Measurements from ENCODE around the gene RIBC2. TPM values are rescaled to one million over a fixed set of nuclear protein-coding genes. Genes with fewer than 3 reads are reported as not detected.
A peak's percentile ranks its signal among the peaks of the same experiment; 100 is the strongest.
"Not testable (repeated sequence)": the region's sequence is repeated elsewhere in the genome, so short reads cannot be mapped to it uniquely, and the experiment has no call there.

Gene RIBC2
- total RNA-seq, 2 experiments from 2014 or later = 0.78 TPM; not detected in 1

DNA sequence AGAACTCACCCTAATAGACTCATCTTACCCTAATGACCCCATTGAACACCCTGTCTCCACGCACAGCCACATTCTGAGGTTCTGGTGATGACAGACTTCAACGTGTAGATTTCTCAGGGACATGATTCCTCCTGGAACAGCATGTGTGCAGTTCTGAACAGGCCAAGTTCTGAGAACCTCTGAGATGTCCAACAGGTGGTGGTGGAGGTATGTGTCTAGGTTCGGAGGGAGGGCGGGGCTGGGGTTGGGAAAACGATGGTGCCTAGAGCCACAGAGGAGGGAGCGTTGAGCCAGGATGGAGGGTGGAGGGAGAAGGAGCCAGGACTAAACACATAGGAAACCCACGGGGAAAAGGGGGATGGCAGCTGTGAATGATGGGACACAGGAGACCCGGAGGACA is 45.7 kb downstream of the RIBC2 start:
- H3K27ac ChIP-seq (ENCODE audit: low read depth, low read length, poor library complexity, severe bottlenecking) = no peak overlapping the region
- H3K9me2 ChIP-seq (ENCODE audit: insufficient read depth, low read length) = no peaks in the 10 kb centered on the region
- no peak overlapping the region for H3K4me3 ChIP-seq (ENCODE audit: low read depth, low read length, poor library complexity, severe bottlenecking)
- CTCF ChIA-PET (ENCODE audit: unreplicated experiment) = no interaction called here
- no peak for DNase-seq (ENCODE audit: low spot score)
- no peak overlapping the region for H2AFZ ChIP-seq (ENCODE audit: low read length)
- H3K79me2 ChIP-seq (ENCODE audit: insufficient read depth, low read depth, low read length) = no peaks in the 10 kb centered on the region
- no TSS peak for BruUV-seq (replicated peaks)
- H3K36me3 ChIP-seq (ENCODE audit: insufficient read depth, low read length) = no peaks in the 10 kb centered on the region
- intact Hi-C loops (cut with micrococcal nuclease; ENCODE audit: unreplicated experiment) = no loop called here
- no peaks in the 10 kb centered on the region for H4K20me1 ChIP-seq (ENCODE audit: insufficient read depth, low read length)
- TF ChIP-seq, protein P1, sequence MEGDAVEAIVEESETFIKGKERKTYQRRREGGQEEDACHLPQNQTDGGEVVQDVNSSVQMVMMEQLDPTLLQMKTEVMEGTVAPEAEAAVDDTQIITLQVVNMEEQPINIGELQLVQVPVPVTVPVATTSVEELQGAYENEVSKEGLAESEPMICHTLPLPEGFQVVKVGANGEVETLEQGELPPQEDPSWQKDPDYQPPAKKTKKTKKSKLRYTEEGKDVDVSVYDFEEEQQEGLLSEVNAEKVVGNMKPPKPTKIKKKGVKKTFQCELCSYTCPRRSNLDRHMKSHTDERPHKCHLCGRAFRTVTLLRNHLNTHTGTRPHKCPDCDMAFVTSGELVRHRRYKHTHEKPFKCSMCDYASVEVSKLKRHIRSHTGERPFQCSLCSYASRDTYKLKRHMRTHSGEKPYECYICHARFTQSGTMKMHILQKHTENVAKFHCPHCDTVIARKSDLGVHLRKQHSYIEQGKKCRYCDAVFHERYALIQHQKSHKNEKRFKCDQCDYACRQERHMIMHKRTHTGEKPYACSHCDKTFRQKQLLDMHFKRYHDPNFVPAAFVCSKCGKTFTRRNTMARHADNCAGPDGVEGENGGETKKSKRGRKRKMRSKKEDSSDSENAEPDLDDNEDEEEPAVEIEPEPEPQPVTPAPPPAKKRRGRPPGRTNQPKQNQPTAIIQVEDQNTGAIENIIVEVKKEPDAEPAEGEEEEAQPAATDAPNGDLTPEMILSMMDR (conservative IDR thresholded peaks at IDR 0.05; ENCODE audit: low read length) = no peak
- TF ChIP-seq EZH2phosphoT487 (IDR thresholded peaks at IDR 0.05; ENCODE audit: borderline replicate concordance, low read depth, low read length) = no peak
- POLR2A ChIA-PET = no interaction called here
- H3K4me1 ChIP-seq (ENCODE audit: insufficient read depth, low read length, poor library complexity, severe bottlenecking) = no peaks in the 10 kb centered on the region
- no peaks in the 10 kb centered on the region for H3K9me3 ChIP-seq (ENCODE audit: low read length)
- H3K4me2 ChIP-seq (ENCODE audit: low read length) = no peak overlapping the region

DNA sequence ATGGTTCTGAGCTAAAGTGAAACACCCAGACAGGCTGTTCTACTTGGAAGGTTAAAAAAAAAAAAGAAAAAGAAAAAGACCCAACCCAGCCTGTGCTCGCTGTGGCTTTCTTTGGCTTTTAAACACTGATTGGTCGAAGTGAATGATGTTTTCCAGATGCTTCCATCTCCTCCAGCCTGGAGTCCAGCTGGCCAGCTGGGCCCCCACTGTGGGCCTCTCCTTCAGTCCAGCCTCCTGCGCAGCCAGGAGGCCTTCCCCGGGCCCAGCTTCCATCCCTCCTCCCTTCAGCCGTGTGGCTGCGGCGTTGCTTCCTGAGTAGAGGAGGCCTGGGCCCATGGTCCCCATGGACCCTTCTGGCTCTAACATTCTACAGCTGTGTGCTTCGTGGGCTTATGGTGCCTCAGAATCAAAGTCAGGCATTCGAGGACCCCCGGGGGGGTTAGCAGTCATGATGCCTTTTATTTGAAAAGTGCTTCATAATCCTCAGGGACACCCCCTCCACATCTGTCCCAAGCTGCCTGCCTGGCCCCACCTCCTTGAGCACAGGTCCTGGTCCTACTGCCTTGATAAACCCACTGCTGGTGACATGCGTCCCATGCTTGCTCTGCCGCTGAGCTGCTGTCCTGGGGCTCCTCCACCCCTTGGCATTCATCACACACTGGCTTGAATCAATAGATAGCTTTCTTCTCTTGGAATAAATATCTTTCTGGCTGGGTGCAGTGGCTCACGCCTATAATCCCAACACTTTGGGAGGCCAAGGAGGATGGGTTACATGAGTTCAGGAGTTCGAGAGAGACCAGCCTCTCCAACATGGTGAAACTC is 47.0 kb downstream of the RIBC2 start:
- no peak overlapping the region for H2AFZ ChIP-seq (ENCODE audit: low read length)
- TF ChIP-seq EZH2phosphoT487 (IDR thresholded peaks at IDR 0.05; ENCODE audit: borderline replicate concordance, low read depth, low read length) = no peak
- TF ChIP-seq, protein P1 (conservative IDR thresholded peaks at IDR 0.05; ENCODE audit: low read length) = no peak
- no peaks in the 10 kb centered on the region for H3K36me3 ChIP-seq (ENCODE audit: insufficient read depth, low read length)
- no peaks in the 10 kb centered on the region for H3K9me2 ChIP-seq (ENCODE audit: insufficient read depth, low read length)
- DNase-seq (ENCODE audit: low spot score) = no peak
- BruUV-seq (replicated peaks) = no TSS peak
- no peaks in the 10 kb centered on the region for H4K20me1 ChIP-seq (ENCODE audit: insufficient read depth, low read length)
- CTCF ChIA-PET (ENCODE audit: unreplicated experiment) = no interaction called here
- H3K4me1 ChIP-seq (ENCODE audit: insufficient read depth, low read length, poor library complexity, severe bottlenecking) = no peaks in the 10 kb centered on the region
- POLR2A ChIA-PET = interaction anchor here (0.6 kb wide), 1 partner anchor 34 kb away, joined by 3 read pairs; no protein-coding TSS in a partner anchor
- H3K4me3 ChIP-seq (ENCODE audit: low read depth, low read length, poor library complexity, severe bottlenecking) = no peak overlapping the region
- H3K79me2 ChIP-seq (ENCODE audit: insufficient read depth, low read depth, low read length) = no peaks in the 10 kb centered on the region
- no peak overlapping the region for H3K27ac ChIP-seq (ENCODE audit: low read depth, low read length, poor library complexity, severe bottlenecking)
- H3K9me3 ChIP-seq (ENCODE audit: low read length) = no peaks in the 10 kb centered on the region
- intact Hi-C loops (cut with micrococcal nuclease; ENCODE audit: unreplicated experiment) = no loop called here
- H3K4me2 ChIP-seq (ENCODE audit: low read length) = no peak overlapping the region

DNA sequence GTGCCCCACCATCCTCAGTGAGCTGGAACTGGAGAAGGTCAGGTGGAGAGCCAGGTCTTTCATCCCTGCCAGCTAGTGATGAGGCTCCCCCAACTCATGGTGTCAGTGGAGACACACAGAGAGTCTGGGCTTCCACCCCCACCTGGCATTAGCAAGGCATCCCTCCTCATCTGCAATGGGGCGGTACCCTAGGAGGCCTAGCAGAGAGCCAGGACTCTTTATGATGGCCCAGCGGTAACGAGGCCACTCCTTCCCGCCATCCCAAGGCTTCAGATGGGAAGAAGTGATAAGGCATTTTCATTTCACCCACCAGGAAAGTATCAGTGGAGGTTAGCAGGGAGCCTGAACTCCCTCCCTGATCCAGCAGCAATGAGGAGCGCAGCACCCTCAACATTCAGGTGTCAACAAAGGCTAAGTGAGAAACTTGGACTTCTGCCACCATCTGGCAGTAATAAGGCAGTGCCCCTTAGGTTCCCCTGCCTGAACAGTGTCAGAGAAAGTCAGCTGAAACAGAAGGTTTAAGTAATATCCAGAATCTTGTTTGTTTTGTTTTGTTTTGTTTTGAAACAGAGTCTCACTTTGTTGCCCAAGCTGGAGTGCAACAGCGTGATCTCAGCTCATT is 48.7 kb downstream of the RIBC2 start:
- Histone ChIP-seq H3K36me3 (ENCODE audit: insufficient read depth, low read length) (no peaks in the 10 kb centered on the region), H3K9me3 (ENCODE audit: low read length) (no peaks in the 10 kb centered on the region), H3K4me1 (ENCODE audit: insufficient read depth, low read length, poor library complexity, severe bottlenecking) (no peaks in the 10 kb centered on the region), H3K4me2 (ENCODE audit: low read length) (no peak overlapping the region), H2AFZ (ENCODE audit: low read length) (no peak overlapping the region), H3K9me2 (ENCODE audit: insufficient read depth, low read length) (no peaks in the 10 kb centered on the region), H3K79me2 (ENCODE audit: insufficient read depth, low read depth, low read length) (no peaks in the 10 kb centered on the region), H3K27ac (ENCODE audit: low read depth, low read length, poor library complexity, severe bottlenecking) (no peak overlapping the region), H3K4me3 (ENCODE audit: low read depth, low read length, poor library complexity, severe bottlenecking) (no peak overlapping the region), H4K20me1 (ENCODE audit: insufficient read depth, low read length) (no peaks in the 10 kb centered on the region)
- peak; percentile 27 for DNase-seq (ENCODE audit: low spot score)
- BruUV-seq (replicated peaks) = no TSS peak
- intact Hi-C loops (cut with micrococcal nuclease; ENCODE audit: unreplicated experiment) = no loop called here
- CTCF ChIA-PET (ENCODE audit: unreplicated experiment) = no interaction called here
- POLR2A ChIA-PET = no interaction called here
- TF ChIP-seq EZH2phosphoT487 (IDR thresholded peaks at IDR 0.05; ENCODE audit: borderline replicate concordance, low read depth, low read length) = no peak
- TF ChIP-seq, protein P1 (conservative IDR thresholded peaks at IDR 0.05; ENCODE audit: low read length) = peak; percentile 69

DNA sequence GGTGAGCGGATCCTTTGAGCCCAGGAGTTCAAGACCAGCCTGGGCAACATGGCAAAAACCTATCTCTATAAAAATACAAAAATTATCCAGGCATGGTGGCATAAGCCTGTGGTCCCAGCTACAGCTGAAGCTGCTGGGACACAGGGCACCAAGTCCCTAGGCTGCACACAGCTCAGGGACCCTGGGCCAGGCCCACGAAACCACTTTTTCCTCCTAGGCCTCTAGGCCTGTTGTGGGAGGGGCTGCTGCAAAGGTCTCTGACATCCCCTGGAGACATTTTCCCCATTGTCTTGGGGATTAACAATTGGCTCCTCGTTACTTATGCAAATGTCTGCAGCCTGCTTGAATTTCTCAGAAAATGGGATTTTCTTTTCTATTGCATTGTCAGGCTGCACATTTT is 50.2 kb downstream of the RIBC2 start:
- H3K9me3 ChIP-seq (ENCODE audit: low read length); intact Hi-C loops (cut with micrococcal nuclease; ENCODE audit: unreplicated experiment); H3K79me2 ChIP-seq (ENCODE audit: insufficient read depth, low read depth, low read length); DNase-seq (ENCODE audit: low spot score); POLR2A ChIA-PET; H4K20me1 ChIP-seq (ENCODE audit: insufficient read depth, low read length); H3K4me2 ChIP-seq (ENCODE audit: low read length); H3K4me3 ChIP-seq (ENCODE audit: low read depth, low read length, poor library complexity, severe bottlenecking); BruUV-seq (replicated peaks); H3K27ac ChIP-seq (ENCODE audit: low read depth, low read length, poor library complexity, severe bottlenecking); CTCF ChIA-PET (ENCODE audit: unreplicated experiment); H2AFZ ChIP-seq (ENCODE audit: low read length); H3K4me1 ChIP-seq (ENCODE audit: insufficient read depth, low read length, poor library complexity, severe bottlenecking); H3K36me3 ChIP-seq (ENCODE audit: insufficient read depth, low read length); H3K9me2 ChIP-seq (ENCODE audit: insufficient read depth, low read length): not testable (repeated sequence)
